ENCODE measurements around the gene HEPACAM2. TPM values are rescaled to one million over a fixed set of nuclear protein-coding genes. Genes with fewer than 3 reads are reported as not detected.

The HEPACAM2 gene
- total and polyA plus RNA-seq, 2 donors (not counting 1 experiment from before 2014, with no cell fraction given): under 0.01 TPM; not detected in 1

GRCh38 chr7:93194386-93194785 lies 31.9 kb downstream of the HEPACAM2 start:
- no peak overlapping the region for H3K27ac ChIP-seq (ENCODE audit: insufficient read depth, low read length)
- no peak overlapping the region for H3K9ac ChIP-seq (ENCODE audit: insufficient read depth, low read length)
- H3K4me2 ChIP-seq (ENCODE audit: extremely low read depth, insufficient read depth, low read length): no peak overlapping the region
- H3K27me3 ChIP-seq (ENCODE audit: control insufficient read depth, insufficient read depth, low read length): no peaks in the 10 kb centered on the region
- no peaks in the 10 kb centered on the region for H4K20me1 ChIP-seq (ENCODE audit: control insufficient read depth, extremely low read depth, insufficient read depth, low read length)
- DNase-seq (ENCODE audit: low read depth in 2 of 2): peak; percentile 13 to 74
- H3K9me3 ChIP-seq (ENCODE audit: control insufficient read depth, insufficient read depth, low read depth, low read length): no peaks in the 10 kb centered on the region
- no peak overlapping the region for H3K4me3 ChIP-seq (replicated peaks in 1 of 4; ENCODE audit: control extremely low read depth in 1 of 4, insufficient read depth in 1 of 4, low read depth in 3 of 4, low read length in 4 of 4)
- H2AFZ ChIP-seq (ENCODE audit: low read length): no peak overlapping the region
- H3K79me2 ChIP-seq (ENCODE audit: control insufficient read depth, insufficient read depth, low read length): no peaks in the 10 kb centered on the region
- no peak for TF ChIP-seq EZH2 (IDR thresholded peaks at IDR 0.05; ENCODE audit: low read length, missing control alignments)
- TF ChIP-seq, protein P1, sequence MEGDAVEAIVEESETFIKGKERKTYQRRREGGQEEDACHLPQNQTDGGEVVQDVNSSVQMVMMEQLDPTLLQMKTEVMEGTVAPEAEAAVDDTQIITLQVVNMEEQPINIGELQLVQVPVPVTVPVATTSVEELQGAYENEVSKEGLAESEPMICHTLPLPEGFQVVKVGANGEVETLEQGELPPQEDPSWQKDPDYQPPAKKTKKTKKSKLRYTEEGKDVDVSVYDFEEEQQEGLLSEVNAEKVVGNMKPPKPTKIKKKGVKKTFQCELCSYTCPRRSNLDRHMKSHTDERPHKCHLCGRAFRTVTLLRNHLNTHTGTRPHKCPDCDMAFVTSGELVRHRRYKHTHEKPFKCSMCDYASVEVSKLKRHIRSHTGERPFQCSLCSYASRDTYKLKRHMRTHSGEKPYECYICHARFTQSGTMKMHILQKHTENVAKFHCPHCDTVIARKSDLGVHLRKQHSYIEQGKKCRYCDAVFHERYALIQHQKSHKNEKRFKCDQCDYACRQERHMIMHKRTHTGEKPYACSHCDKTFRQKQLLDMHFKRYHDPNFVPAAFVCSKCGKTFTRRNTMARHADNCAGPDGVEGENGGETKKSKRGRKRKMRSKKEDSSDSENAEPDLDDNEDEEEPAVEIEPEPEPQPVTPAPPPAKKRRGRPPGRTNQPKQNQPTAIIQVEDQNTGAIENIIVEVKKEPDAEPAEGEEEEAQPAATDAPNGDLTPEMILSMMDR (conservative IDR thresholded peaks at IDR 0.05 in 1 of 2, IDR thresholded peaks at IDR 0.05 in 1 of 2; ENCODE audit: low read depth in 1 of 2, low read length in 2 of 2): no peak
- H3K36me3 ChIP-seq (ENCODE audit: control insufficient read depth, insufficient read depth, low read length): no peaks in the 10 kb centered on the region
- no peaks in the 10 kb centered on the region for H3K4me1 ChIP-seq (ENCODE audit: control insufficient read depth, extremely low read depth, insufficient read depth, low read length)

- Histone ChIP-seq H3K4me2 (ENCODE audit: extremely low read depth, insufficient read depth, low read length) (no peak overlapping the region), H3K36me3 (ENCODE audit: control insufficient read depth, insufficient read depth, low read length) (no peaks in the 10 kb centered on the region), H3K4me3 (replicated peaks in 1 of 4; ENCODE audit: control extremely low read depth in 1 of 4, insufficient read depth in 1 of 4, low read depth in 3 of 4, low read length in 4 of 4) (no peak overlapping the region), H3K9ac (ENCODE audit: insufficient read depth, low read length) (no peak overlapping the region), H3K79me2 (ENCODE audit: control insufficient read depth, insufficient read depth, low read length) (no peaks in the 10 kb centered on the region), H3K27ac (ENCODE audit: insufficient read depth, low read length) (no peak overlapping the region), H3K27me3 (ENCODE audit: control insufficient read depth, insufficient read depth, low read length) (no peaks in the 10 kb centered on the region), H4K20me1 (ENCODE audit: control insufficient read depth, extremely low read depth, insufficient read depth, low read length) (no peaks in the 10 kb centered on the region), H2AFZ (ENCODE audit: low read length) (no peak overlapping the region), H3K4me1 (ENCODE audit: control insufficient read depth, extremely low read depth, insufficient read depth, low read length) (no peaks in the 10 kb centered on the region), H3K9me3 (ENCODE audit: control insufficient read depth, insufficient read depth, low read depth, low read length) (no peaks in the 10 kb centered on the region)
- no peak for DNase-seq (ENCODE audit: low read depth in 2 of 2)
- TF ChIP-seq EZH2 (IDR thresholded peaks at IDR 0.05; ENCODE audit: low read length, missing control alignments): no peak
- TF ChIP-seq, protein P1 (conservative IDR thresholded peaks at IDR 0.05 in 1 of 2, IDR thresholded peaks at IDR 0.05 in 1 of 2; ENCODE audit: low read depth in 1 of 2, low read length in 2 of 2): no peak
Observed at GRCh38 chr7:93188870-93189634, 37.2 kb downstream of the HEPACAM2 start.

DNA sequence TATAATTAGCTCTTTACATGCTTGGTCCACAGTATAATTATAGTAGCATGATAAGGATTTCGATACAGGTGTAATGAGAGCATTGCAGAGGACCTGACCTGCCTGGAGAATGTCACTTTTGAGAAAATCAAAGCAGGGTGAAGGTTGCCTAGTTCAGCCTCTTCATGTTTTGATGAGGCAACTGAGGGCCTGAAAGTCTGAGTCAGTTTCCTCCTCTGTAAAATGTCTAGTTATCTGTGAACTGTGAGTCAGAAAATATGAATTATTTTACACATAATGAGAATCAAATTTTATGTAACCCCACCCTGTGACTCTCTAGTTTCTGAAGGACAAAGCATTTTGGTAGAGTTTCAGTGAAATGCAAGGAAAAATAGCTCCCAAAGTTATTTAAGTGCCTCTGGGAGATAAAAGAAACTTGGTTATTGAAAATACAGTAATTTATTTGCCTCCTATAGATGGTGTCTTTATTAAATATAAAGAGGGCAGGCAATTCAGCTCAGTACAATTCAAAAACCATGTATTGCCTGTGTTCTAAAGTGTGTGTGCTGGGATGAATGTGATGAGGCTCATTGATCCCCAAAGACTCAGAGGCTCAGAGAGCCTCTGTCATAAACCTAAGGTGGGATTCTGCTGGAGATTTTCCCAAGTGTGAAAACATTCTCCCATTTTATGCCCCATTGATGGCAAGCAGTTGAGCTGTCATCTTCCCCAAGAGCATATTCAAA lies 40.8 kb downstream of the HEPACAM2 start:
- H2AFZ ChIP-seq (ENCODE audit: low read length): no peak overlapping the region
- no peak overlapping the region for H3K4me3 ChIP-seq (replicated peaks in 1 of 4; ENCODE audit: control extremely low read depth in 1 of 4, insufficient read depth in 1 of 4, low read depth in 3 of 4, low read length in 4 of 4)
- no peaks in the 10 kb centered on the region for H4K20me1 ChIP-seq (ENCODE audit: control insufficient read depth, extremely low read depth, insufficient read depth, low read length)
- H3K4me2 ChIP-seq (ENCODE audit: extremely low read depth, insufficient read depth, low read length): no peak overlapping the region
- no peak for TF ChIP-seq EZH2 (IDR thresholded peaks at IDR 0.05; ENCODE audit: low read length, missing control alignments)
- TF ChIP-seq, protein P1 (conservative IDR thresholded peaks at IDR 0.05 in 1 of 2, IDR thresholded peaks at IDR 0.05 in 1 of 2; ENCODE audit: low read depth in 1 of 2, low read length in 2 of 2): no peak
- DNase-seq (ENCODE audit: low read depth in 2 of 2): no peak
- H3K27me3 ChIP-seq (ENCODE audit: control insufficient read depth, insufficient read depth, low read length): no peaks in the 10 kb centered on the region
- no peak overlapping the region for H3K9ac ChIP-seq (ENCODE audit: insufficient read depth, low read length)
- H3K36me3 ChIP-seq (ENCODE audit: control insufficient read depth, insufficient read depth, low read length): no peaks in the 10 kb centered on the region
- no peaks in the 10 kb centered on the region for H3K9me3 ChIP-seq (ENCODE audit: control insufficient read depth, insufficient read depth, low read depth, low read length)
- no peak overlapping the region for H3K27ac ChIP-seq (ENCODE audit: insufficient read depth, low read length)
- H3K79me2 ChIP-seq (ENCODE audit: control insufficient read depth, insufficient read depth, low read length): no peaks in the 10 kb centered on the region
- no peaks in the 10 kb centered on the region for H3K4me1 ChIP-seq (ENCODE audit: control insufficient read depth, extremely low read depth, insufficient read depth, low read length)
